GM21526 (cell line): ENCODE measurements around the gene LRRC8E.

Source experiments
- ATAC-seq: cut with Tn5 transposase; IDR thresholded peaks from one replicate; pipeline ENCODE4 v1.9.1; 2021; ENCODE audit warnings: moderate library complexity; ENCODE audit not compliant: unreplicated experiment, low FRiP score

The LRRC8E gene

DNA sequence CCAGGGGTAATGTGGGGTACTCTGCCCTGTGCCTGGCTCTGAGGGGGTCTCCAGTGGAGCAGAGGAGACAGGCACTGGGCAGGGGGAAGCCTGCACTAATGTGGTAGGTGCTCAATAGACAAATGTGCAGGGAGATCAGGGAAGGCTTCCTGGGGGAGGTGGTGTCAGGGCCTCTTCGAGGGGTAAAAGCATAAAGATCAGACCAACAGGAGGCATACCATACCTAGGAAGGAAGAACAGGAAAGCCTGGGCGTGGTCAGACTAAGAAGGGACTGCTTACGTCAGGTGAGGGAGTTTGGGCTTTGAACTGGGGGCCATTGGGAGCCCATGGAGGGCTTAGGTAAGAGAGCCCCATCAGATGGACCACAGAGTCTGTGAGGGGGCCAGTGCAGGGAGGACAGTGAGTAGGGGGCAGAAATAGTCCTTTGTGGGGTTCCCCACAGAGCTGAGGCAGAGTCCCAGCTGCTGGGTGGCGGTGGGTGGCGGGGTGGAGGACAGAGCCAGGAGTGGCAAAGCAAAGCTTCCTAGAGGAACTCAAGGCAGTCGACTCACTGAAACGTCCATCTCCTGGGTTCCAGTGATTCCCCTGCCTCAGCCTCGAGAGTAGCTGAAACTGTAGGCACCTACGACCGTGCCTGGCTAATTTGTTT, 22.9 kb upstream of the LRRC8E start:
- ATAC-seq: no peak

DNA sequence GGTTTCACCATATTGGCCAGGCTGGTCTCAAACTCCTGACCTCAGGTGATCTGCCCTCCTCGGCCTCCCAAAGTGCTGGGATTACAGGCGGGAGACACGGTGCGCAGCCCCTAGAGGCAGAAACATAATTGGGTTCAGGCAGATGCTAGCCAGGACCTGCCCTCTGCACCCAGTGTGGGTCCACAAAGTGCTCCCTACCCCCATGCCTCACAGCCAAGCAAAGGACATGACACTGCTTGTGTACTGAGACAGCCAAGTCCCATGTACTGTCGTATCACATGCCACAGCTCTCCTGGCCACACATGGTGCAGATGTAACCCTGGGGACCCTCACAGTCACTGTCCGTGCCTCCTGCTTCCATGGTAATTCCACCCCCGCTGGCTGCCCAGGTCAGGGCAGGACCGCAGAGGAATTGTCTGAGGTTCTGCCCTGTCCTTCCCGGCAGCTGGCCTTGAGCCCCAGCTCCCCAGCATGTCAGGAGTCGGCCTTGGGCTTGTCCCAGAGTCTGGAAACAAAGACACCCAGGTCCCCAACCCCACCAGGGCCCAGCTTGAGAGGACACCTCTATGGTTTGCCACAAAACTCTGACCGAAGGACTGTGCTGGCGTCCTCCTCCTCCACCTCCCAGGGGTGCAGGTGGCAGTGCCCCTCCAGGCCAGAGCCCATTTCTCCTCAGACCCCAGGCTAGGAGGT, 21.8 kb upstream of the LRRC8E start:
- no peak for ATAC-seq

DNA sequence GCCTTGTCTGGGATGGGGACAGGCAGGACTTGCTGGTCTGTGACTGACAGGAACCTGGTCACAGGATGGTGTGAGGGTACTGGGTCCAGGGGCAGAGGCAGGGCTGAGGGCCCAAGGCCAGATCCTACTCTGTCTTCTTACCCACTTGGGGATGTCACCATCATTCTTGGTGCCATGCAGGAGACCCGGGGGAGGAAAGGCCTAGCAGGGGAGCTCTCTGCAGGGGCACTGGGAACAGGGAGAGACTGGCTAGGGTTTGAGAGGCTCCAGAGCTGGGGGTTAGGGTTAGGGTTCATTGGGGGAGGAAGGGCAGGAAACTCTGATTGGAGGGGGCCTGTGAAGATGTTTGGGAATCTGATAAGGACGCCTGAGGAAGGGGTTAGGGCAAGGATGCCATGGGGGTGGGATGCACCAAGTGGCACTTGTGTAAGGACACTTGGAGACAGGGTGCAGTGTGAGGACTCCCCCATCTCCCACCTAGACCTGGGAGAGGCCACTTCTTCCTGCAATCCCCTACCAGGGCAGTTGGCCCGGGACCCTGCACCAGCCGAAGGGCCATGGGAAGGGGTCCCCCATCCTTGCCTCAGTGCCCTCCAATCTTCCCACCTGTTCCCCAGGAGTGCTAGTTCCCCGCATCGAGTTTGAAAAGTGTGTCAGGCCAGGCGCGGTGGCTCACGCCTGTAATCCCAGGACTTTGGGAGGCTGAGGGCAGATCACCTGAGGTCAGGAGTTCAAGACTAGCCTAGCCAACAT, 21.0 kb upstream of the LRRC8E start:
- no peak for ATAC-seq

DNA sequence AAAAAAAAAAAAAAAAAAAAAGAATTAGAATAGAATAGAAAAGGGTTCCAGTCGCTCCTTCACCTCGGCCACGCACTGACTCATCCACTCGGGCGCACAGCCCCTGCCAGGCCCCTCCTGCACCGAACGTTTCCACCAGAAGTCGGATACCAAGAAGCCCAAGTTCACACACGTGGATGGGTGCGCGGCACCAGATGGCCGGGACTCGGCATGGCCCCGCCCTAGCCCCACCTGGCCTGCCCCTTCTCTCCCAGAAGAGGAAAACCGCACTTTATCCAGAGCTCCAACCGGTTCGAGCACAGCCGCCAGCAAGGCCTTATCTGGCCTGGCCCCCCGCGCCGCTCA, 20.0 kb upstream of the LRRC8E start:
- ATAC-seq: no peak

DNA sequence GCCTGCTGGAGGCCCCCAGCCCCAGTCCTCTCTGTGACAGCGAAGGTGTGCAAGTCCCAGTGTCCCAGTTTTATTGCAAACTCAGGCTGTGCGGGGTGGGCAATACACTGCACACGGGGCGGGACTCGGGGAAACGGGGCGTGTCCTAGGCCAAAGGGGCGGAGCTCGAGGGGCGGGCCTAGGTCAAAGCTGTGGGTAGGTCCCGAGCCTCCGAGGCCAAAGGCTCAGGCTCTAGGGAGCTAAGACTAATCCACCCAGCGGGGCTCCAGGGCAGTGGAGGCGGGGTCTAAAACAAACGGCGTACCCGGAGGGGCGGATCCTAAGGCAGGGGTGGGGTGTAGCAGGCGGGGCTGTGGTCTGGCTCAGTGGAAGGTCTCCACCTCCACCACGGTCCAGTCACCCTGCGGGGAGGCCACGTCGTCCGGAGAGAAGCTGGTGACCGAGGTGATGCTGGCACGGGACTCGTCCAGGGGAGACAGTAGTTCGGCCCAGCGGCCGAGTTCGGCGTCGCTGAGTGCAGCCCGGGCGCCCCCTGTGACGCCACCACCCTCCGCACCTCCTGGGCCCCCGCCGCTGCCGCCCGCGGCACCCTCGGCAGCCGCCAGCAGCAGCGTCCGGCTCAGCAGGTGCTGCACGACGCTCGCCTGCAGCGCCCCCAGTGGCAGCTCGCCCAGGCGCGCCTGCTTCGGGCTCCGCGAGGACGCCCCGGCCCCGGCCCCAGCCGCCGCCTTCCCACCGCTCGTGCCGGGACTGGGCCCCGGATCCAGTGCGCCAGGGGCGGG, 19.4 kb upstream of the LRRC8E start:
- ATAC-seq: peak; percentile 52

DNA sequence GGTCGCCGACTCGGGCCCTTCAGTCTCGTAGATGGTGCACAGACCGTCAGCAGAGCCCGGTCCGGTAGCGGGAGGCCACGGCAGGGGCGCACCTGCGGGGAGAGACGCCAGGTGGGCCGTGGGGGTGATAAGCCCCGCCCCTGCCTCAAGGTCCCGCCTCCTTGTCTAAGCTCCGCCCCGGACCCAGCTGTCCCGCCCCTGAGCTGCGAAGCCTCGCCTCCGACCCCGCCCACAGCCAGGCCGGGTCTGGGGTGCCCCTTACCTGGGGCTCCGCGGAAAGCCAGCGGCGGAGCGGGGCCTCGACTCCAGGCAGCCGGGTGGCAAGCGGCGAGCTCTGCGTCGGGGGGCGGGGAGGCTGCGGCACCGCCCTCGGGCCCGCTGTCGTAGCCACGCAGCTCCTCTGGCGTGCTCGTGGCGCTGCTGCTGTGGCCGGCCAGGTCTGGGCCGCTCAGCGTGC, 18.8 kb upstream of the LRRC8E start:
- peak; percentile 46 for ATAC-seq

DNA sequence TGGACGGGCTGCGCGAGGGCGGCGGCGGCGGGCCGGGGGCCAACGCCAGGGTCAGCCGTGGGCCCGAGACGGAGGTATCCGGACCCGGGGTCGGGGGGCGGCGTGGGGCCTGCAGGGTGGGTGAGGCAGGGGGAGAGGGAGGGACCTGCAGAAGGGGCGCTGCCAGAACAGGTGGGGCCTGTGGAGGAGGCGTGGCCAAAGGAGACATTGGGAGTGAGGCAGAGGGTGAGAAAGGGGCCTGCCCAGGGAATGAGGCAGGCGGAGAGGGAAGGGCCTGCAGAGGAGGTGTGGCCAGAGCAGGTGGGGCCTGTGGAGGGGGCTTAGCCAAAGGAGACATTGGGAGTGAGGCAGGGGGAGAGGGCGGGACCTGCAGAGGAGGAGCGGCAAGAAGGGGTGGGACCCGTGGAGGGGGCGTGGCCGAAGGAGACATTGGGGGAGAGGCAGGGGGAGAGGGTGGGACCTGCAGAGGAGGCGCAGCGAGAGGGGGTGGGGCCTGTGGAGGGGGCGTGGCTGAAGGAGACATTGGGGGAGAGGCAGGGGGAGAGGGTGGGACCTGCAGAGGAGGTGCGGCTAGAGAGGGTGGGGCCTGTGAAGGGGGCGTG, 18.3 kb upstream of the LRRC8E start:
- ATAC-seq: no peak

DNA sequence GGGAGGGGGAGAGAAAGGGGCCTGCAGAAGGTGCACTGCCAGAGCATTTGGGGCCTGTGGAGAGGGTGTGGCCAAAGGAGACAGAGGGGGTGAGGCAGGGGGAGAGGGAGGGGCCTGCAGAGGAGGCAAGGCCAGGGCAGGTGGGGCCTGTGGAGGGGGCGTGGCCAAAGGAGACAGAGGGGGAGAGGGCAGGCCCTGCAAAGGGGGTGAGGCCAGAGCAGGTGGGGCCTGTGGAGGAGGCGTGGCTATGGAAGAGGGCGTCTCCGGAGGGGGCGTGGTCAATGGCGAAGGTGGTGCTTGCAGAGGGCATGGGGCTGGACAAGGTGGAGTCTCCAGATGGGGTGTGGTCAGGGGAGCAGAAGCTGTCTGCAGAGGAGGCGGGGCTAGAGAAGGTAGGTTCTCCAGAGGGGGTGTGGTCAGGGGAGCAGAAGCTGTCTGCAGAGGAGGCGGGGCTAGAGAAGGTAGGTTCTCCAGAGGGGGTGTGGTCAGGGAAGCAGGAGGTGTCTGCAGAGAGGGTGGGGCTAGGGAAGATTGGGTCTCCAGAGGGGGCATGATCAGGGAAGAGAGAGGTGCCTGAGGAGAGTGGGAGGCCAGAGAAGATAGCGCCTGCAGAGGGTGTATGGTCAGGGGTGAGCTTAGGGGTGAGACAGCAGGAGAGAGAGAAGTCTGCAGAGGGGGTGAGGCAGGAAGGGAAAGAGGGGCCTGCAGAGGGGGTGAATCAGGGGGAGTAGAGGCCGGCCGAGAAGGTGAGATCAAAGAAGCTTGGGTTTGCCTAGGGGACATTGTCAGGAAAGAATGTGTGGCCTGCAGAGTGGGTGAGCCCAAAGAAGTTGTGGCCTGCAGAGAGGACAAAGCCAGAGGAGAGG, 17.5 kb upstream of the LRRC8E start:
- ATAC-seq: no peak

DNA sequence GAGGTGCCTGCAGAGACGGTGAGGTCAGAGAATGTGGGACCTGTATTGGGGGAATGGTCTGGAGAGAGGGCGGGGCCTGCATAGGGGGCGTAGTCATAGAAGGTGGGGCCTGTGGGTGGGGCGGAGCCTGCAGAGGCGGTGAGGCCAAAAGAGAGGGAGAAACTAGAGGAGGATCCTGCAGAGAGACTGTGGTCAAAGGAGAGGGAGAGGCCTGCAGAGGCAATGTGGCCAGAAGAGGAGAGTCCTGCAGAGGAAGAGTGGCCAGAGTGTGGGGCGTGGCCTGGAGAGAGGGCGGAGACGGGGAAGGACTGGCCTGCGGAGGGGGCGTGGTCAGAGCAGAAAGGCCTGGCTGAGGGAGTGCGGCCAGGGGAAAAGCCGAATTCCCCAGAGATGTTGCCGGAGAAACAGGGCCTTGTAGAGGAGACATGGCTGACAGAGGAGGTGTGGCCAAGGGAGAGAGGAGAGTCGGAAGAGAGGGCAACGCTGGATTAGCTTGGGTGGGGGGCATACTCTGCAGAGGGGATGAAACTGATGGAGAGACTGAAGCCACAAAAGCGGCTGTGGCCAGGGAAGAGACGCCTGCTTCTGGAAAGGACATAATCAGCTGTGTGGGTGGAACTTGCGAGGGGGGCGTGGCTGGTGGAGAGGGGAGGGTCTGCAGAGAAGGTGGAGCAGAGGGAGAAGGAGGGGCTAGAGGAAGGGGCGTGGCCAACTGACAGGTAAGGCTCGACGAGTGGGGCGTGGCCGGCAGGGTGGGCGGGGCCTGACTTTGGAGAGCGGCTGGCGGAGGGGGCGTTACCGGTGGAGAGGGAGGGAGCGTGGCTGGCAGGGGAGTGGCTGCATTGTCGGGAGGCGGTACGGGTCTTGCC, 16.6 kb upstream of the LRRC8E start:
- no peak for ATAC-seq

DNA sequence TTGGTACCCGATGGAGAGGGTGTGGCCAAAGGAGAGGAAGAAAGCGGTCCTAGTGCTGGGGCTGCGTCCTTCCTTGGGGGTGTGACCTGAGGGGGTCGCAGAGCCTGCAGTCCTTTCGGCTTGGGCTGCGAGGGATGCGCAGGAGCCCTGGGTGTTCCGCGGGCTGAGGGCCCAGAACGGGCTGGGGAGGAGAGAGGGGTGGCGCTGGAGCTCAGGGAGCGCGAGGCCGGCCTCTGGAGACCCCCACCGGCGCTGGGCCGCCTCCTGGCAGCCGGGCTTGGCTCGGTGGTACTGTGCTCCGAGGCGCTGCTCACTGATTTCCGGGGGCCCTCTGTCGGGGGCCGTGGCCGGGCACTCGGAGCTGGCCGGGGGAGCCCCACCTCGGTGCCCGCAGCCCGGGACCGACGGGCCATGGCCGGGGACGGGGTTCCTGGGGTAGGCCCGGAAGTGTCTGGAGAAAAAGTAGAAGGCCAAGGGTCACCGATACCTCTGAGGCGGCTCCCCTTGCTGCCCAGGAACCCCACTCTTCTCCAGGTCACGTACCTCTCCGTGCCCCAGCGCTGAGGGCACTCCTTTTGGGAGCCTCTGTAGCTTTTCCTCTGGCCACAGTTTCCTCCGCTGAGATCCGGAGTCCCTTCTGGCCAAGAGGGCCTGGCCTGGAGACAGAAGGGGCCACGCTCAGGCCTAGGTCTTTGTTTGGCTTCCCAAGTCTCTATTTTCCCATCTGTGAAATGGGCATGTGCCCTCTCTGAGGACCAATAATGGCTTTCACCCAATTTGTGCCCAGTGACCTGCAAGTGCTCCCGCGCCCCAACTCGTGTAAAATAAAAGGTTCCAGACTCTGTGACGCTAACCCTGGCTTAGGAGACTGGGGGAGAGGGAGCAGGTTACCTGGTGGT, 15.8 kb upstream of the LRRC8E start:
- no peak for ATAC-seq

DNA sequence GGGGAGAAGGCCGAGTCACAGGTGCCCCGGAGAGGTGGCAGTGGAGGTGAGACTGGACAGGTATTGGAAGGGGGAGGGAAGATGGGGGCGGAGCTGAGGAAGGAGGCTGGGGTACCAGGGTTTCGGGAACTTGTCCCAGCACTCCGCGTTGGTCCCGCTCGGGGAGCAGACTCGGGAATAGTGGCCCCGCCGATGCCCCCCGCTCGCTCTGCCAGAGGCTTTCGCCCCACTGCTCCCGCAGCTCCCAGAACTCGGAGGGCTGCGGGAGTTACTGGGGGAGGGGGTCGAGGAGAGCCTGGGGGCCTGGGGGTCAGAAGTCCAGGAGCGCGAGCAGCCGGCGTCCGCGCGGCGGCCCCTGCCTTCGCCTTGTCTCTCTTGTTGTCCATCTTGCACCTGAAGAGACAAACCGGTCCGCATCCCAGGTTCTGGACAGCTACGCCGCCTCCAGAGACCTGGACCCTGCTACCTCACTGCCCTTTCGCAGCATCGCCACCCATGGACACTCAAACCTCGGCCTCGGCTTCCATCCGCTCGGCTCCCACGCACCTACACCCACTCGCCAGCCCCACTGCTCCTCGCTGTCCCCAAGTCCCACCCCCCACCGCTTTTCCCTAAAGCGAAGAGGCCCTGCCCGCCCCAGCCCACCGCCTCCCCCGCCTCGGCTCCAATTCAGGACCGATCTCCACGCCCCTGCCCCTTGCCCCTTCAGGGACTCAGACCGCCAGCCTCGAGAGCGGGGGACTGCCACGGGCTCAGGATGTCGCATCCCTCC, 14.8 kb upstream of the LRRC8E start:
- no peak for ATAC-seq

DNA sequence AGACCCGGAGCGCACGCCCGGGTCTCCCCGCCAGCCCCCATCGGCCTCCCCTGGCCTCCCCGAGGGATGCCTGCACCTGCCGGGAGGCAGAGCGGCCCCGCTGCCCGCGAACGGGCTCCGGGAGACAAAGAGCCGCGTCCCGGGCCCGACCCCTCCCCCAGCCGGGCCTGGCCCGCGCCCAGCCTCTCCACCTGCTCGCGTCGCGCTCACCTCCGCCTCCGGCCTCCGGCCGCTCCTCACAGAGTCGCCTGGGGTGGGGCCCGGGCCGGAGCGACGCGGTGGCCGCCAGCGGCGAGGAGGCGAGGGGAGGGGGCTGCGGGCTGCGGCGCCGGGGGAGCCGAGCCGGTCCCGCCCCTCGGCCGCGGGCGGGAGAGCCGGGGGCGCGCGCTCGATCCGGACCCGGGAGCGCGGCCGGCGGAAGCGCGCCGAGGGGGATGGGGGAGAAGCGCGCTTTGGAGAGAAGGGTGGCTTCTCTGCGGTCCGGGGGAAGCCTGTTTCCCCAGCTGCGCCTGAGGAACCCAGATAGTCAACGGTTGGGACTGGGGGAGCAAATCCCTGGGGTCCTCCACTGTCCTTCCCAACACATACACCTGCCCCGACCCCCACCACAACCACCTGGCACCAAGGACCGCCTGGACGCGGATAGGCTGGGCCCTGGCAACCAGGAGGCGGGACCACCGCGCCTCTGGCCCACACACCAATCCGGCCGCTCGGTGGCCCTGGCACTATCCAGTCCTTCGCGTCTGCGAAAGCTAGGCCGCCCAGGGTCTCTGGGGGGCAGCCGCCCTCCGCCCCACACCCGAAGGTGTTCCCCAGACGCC, 14.0 kb upstream of the LRRC8E start, which contains the start of gene PRR36:
Gene PRR36 (minus strand): TSS at position 315 of the 821 bp plus-strand sequence. CDS start 701 bp downstream, outside the sequence.
- no peak for ATAC-seq

DNA sequence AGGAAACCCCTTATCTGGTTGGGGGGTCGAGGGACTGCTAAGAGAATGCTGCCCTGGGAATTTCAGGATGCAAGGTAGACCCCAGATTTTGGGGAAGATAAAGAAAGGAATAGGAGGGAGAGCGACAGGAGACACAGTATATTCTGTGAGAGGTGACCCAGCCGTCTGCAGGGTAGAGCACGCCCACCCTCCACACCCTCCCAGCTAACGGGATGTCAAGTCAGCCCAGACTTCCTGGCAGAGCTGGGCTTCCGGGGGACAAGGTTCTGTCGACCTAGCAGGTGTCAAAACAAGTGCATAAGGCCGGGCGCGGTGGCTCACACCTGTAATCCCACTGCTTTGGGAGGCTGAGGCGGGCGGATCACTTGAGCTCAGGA, 13.4 kb upstream of the LRRC8E start:
- no peak for ATAC-seq

DNA sequence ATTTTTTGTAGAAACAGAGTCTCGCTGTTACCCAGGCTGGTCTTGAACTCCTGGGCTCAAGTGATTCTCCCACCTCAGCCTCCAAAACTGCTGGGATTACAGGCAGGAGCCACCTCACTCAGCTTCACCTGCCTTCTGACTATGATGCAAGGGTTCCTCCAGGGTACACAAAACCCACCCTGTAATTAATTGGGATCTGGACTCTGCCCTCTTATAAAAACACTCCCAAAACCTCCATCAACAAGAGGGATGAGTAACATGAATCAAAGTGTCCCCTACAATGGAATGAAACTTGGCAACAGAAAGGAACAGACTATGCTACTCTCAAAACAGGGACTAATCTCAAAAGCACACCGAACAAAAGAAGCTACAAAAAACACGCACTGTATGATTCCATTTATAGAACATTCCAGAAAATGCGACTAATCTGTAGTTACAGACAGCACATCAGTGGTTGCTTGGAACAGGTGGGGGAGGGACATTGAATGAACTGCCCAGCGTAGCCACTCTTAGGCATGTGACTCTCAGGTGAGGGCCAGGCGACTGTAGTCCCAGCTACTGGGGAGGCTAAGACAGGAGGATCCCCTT, 11.0 kb upstream of the LRRC8E start:
- no peak for ATAC-seq

DNA sequence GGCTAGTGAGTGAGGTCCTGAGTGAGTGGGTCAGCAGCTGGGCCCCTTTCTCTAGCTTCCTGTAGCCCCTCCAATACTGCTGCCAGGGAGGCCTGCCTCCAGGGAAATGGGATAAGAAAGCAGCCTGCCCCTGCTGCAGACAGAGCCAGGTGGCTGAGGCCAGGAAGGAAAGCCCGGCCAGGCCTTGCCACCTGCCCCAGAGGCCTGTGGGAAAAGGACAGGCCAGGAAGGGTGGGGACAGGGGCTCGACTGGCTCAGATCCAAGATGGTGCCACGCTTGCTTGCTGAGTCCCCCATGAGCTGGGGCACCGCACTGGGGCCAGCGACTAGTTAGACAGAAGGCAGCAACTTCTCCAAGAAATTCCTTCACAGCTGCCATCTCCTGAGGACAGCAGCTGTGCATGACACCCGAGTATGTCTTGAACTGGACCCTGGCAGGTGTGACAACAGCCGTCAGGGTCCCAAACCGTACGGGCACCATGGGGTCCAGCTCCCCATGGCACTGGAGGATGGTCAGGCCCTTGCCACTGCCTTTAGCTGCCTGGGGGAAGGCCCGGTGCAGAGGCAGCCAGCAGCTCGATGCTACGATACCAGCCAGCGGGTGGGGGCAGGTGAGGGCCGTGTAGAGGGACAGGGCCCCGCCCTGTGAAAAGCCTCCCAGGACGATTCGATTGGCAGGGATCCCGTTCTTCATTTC, 9.1 kb upstream of the LRRC8E start:
- ATAC-seq: no peak
